ENCODE measurements around the gene PDE6B. TPM values are rescaled to one million over a fixed set of nuclear protein-coding genes. Genes with fewer than 3 reads are reported as not detected.

Gene PDE6B
- polyA plus RNA-seq, 1 donor (not counting 4 experiments of a cell fraction or from before 2014, with no cell fraction given), result not detected

DNA sequence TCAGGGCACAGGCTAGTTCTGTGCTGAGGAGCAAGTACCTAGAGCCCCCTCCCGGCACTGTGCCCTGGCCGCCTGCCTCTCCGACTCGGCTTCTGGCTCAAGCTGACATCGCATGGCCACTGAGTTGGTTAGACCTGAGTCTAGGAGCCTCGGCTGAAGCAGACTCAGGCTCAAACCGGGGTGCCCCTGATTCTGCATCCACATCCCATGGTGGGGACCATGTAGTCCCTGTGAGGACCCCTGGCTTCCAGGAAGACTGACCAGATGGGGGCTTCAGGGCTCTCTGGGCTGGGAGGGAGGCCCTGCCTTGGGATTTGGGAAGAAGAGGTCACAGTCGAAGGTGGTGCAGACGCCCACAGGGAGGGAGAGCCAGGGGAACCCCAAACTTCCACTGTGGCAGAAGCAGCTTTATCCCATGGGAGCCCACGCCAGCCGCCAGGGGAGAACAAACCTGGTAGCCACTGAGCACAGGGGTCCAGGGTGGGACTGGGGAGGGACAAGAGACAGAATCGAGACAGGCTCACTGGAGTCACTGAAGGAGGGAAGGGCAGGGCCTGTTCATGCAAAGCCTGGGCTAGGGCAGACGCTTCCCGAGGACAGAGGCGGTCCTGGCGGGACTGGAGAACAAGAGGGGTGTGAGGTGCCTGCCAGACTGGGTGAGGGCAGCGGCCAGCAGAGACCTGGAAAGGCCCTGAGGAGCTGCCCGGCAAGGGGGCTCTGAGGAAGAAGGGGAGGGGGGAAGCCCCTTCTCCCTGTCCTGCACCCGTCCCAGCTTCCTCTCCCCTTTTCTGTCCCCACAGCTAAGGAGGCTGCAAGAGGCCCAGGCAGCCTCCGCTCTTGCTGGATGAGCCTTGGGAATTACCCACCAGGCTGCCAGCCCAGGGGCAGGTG lies 1.1 kb downstream of the PDE6B start:
- no peak for FAIRE-seq
- TF ChIP-seq CTCF (optimal IDR thresholded peaks at IDR 0.05 in 1 of 3, IDR thresholded peaks at IDR 0.05 in 1 of 3, conservative IDR thresholded peaks at IDR 0.05 in 1 of 3; ENCODE audit: extremely low read depth in 1 of 3, insufficient read depth in 2 of 3, low read length in 3 of 3) (no peak), EZH2 (IDR thresholded peaks at IDR 0.05; ENCODE audit: low read length) (no peak)
- Histone ChIP-seq H3K4me3 (ENCODE audit: control insufficient read depth in 2 of 3, extremely low read depth in 1 of 3, insufficient read depth in 2 of 3, low read depth in 1 of 3, low read length in 3 of 3) (no peak overlapping the region), H3K9ac (ENCODE audit: control insufficient read depth, extremely low read depth, insufficient read depth, low read length) (no peak overlapping the region), H3K27me3 (ENCODE audit: control insufficient read depth, extremely low read depth, insufficient read depth, low read length) (no peaks in the 10 kb centered on the region), H2AFZ (ENCODE audit: control insufficient read depth, low read length) (no peak overlapping the region), H3K4me1 (ENCODE audit: control insufficient read depth, extremely low read depth, insufficient read depth, low read length) (no peaks in the 10 kb centered on the region), H3K79me2 (ENCODE audit: control insufficient read depth, insufficient read depth, low read length) (no peaks in the 10 kb centered on the region), H3K4me2 (ENCODE audit: control insufficient read depth, extremely low read depth, insufficient read depth, low read depth, low read length) (no peak overlapping the region), H4K20me1 (ENCODE audit: control insufficient read depth, extremely low read depth, insufficient read depth, low read length) (no peaks in the 10 kb centered on the region), H3K36me3 (ENCODE audit: control insufficient read depth in 2 of 2, extremely low read depth in 1 of 2, insufficient read depth in 2 of 2, low read length in 2 of 2) (no peaks in the 10 kb centered on the region), H3K9me3 (ENCODE audit: control insufficient read depth, low read depth, low read length) (peaks cover 5% of the 10 kb centered on the region), H3K9me1 (ENCODE audit: control insufficient read depth, extremely low read depth, insufficient read depth, low read length) (no peaks in the 10 kb centered on the region), H3K27ac (ENCODE audit: control insufficient read depth, insufficient read depth, low read length) (no peak overlapping the region)
- no peak for DNase-seq (ENCODE audit: low read depth, low spot score)
- dilution Hi-C loops (cut with MboI; ENCODE audit: extremely low pct_ligation_motif_present, low sequenced_read_pairs), result no loop called here

GRCh38 chr4:627347-628125 lies 2.2 kb downstream of the PDE6B start:
- peaks cover 13% of the 10 kb centered on the region for H3K9me3 ChIP-seq (ENCODE audit: control insufficient read depth, low read depth, low read length)
- H3K9me1 ChIP-seq (ENCODE audit: control insufficient read depth, extremely low read depth, insufficient read depth, low read length), result no peaks in the 10 kb centered on the region
- no peak for TF ChIP-seq EZH2 (IDR thresholded peaks at IDR 0.05; ENCODE audit: low read length)
- TF ChIP-seq CTCF (optimal IDR thresholded peaks at IDR 0.05 in 1 of 3, IDR thresholded peaks at IDR 0.05 in 1 of 3, conservative IDR thresholded peaks at IDR 0.05 in 1 of 3; ENCODE audit: extremely low read depth in 1 of 3, insufficient read depth in 2 of 3, low read length in 3 of 3), result no peak
- no peaks in the 10 kb centered on the region for H3K27me3 ChIP-seq (ENCODE audit: control insufficient read depth, extremely low read depth, insufficient read depth, low read length)
- H3K9ac ChIP-seq (ENCODE audit: control insufficient read depth, extremely low read depth, insufficient read depth, low read length), result no peak overlapping the region
- dilution Hi-C loops (cut with MboI; ENCODE audit: extremely low pct_ligation_motif_present, low sequenced_read_pairs), result no loop called here
- no peaks in the 10 kb centered on the region for H4K20me1 ChIP-seq (ENCODE audit: control insufficient read depth, extremely low read depth, insufficient read depth, low read length)
- H3K4me1 ChIP-seq (ENCODE audit: control insufficient read depth, extremely low read depth, insufficient read depth, low read length), result no peaks in the 10 kb centered on the region
- H3K79me2 ChIP-seq (ENCODE audit: control insufficient read depth, insufficient read depth, low read length), result no peaks in the 10 kb centered on the region
- H3K27ac ChIP-seq (ENCODE audit: control insufficient read depth, insufficient read depth, low read length), result no peak overlapping the region
- H3K36me3 ChIP-seq (ENCODE audit: control insufficient read depth in 2 of 2, extremely low read depth in 1 of 2, insufficient read depth in 2 of 2, low read length in 2 of 2), result no peaks in the 10 kb centered on the region
- no peak overlapping the region for H2AFZ ChIP-seq (ENCODE audit: control insufficient read depth, low read length)
- no peak for FAIRE-seq
- DNase-seq (ENCODE audit: low read depth, low spot score), result no peak
- H3K4me3 ChIP-seq (ENCODE audit: control insufficient read depth in 2 of 3, extremely low read depth in 1 of 3, insufficient read depth in 2 of 3, low read depth in 1 of 3, low read length in 3 of 3), result no peak overlapping the region
- no peak overlapping the region for H3K4me2 ChIP-seq (ENCODE audit: control insufficient read depth, extremely low read depth, insufficient read depth, low read depth, low read length)

All from keratinocyte (primary cell).